Ovary (tissue), 3 donors: Measurements from ENCODE around the gene SCML1.

Experiments used
- POLR2A ChIP-seq: fragments of 450-650 bp; IDR thresholded peaks from one replicate; pipeline ENCODE4 v1.6.1; 2017; ENCODE audit warnings: antibody characterized with exemption, mild to moderate bottlenecking, moderate library complexity
- TF ChIP-seq, protein P1 (sequence below), 3 donors: fragments of 450-650 bp in 2 of 3; fragments of 200-600 bp in 1 of 3; IDR thresholded peaks; one replicate each; pipeline versions ENCODE4 v1.5.1 to v1.8.0; 2016 to 2022; ENCODE audit warnings: antibody characterized with exemption in 3 of 3, mild to moderate bottlenecking in 1 of 3
- donor health status: DM: no; HTN: no; CAD: no.

DNA sequence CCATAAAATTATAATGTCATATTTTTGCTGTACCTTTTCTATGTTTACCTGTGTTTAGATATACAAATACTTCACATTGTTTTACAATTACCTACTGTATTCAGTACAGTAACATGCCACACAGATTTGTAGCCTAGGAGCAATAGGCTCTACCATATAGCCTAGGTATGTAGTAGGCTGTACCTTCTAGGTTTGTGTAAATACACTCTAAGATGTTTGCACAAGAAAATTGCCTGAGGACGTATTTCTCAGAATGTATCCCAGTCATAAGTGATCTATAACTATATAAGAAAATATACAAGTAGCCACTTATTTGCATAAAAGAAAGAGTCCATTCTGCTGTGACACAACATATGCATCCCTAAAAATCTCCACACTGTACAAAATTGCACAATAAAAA lies 36.3 kb upstream of the SCML1 start:
- no peak for TF ChIP-seq POLR2A
- TF ChIP-seq, protein P1, sequence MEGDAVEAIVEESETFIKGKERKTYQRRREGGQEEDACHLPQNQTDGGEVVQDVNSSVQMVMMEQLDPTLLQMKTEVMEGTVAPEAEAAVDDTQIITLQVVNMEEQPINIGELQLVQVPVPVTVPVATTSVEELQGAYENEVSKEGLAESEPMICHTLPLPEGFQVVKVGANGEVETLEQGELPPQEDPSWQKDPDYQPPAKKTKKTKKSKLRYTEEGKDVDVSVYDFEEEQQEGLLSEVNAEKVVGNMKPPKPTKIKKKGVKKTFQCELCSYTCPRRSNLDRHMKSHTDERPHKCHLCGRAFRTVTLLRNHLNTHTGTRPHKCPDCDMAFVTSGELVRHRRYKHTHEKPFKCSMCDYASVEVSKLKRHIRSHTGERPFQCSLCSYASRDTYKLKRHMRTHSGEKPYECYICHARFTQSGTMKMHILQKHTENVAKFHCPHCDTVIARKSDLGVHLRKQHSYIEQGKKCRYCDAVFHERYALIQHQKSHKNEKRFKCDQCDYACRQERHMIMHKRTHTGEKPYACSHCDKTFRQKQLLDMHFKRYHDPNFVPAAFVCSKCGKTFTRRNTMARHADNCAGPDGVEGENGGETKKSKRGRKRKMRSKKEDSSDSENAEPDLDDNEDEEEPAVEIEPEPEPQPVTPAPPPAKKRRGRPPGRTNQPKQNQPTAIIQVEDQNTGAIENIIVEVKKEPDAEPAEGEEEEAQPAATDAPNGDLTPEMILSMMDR (IDR thresholded peaks at IDR 0.05): no peak
